Measurements from ENCODE around the gene PRKD1.
"Not testable (repeated sequence)": the region's sequence is repeated elsewhere in the genome, so short reads cannot be mapped to it uniquely, and the experiment has no call there.

PRKD1 gene

DNA sequence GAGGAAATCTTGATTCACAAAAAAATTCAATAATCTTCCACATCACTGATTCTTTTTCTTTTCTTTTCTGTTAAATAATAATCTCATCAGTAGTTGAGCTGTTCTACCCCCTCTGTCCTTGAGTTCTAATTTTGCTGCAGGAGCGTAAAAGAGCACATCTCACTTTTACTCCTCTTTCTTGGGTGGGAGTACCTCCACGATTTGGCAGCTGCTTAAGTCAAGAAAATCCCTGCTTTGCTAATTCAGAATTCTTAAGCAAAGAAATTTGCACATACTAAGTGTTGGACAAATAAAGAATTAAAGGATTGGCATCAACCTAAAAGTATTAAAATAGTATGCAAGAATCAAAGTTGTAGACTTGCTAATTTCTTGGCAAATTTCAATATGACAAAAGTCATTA, 128.8 kb downstream of the PRKD1 start:
- no peak for DNase-seq (ENCODE audit: low read depth)

GRCh38 chr14:29798108-29798663, 129.5 kb downstream of the PRKD1 start:
- DNase-seq (ENCODE audit: low read depth): no peak

GRCh38 chr14:29796853-29797252, 130.8 kb downstream of the PRKD1 start:
- DNase-seq (ENCODE audit: low read depth): no peak

DNA sequence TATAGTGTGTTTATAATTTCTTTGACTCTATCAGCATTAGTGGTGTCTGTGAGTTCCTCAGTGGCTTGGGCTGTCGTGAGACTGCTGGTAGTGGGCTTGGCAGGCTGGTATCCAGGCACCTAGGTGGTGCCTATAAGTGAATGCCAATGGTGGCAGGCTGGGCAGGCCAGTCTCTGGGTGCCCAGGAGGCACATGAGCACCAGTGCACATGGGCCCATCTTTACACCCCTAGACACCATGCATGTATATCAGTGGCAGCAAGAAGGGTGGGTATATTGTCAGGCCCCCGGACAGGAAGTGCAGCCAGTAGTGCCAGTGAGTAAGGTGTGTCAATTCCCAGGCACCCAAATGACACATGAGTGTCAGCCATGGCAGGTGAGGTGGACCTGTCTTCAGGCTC, 138.2 kb downstream of the PRKD1 start:
- DNase-seq (ENCODE audit: low read depth): no peak

DNA sequence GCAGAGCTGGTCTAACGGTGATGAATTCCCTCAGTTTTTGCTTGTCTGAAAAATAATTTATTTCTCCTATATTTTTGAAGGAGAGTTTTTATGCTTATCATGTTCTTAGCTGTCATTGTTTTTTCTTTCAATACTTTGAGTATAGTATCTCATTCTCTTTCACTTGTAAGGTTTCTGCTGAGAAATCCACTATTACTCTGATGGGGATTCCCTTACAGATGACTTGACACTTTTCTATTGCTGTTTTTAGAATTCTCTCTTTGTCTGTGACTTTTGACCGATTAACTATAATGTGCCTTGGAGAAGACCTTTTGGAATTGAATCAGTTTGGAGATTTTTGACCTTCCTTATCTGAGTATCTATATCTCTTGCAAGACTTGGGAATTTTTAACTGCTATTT, 139.6 kb downstream of the PRKD1 start:
- no peak for DNase-seq (ENCODE audit: low read depth)

GRCh38 chr14:29783556-29783955, 144.1 kb downstream of the PRKD1 start:
- no peak for DNase-seq (ENCODE audit: low read depth)

- no peak for DNase-seq (ENCODE audit: low read depth)
These were observed 145.6 kb downstream of the PRKD1 start for GRCh38 chr14:29782041-29782440.

DNA sequence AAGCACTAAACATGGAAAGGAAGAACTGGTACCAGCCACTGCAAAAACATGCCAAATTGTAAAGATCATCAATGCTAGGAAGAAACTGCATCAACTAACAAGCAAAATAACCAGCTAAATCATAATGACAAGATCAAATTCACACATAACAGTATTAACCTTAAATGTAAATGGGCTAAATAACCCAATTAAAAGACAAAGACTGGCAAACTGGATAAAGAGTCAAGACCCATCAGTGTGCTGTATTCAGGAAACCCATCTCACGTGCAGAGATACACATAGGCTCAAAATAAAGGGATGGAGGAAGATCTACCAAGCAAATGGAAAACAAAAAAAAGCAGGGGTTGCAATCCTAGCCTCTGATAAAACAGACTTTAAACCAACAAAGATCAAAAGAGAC, 150.5 kb downstream of the PRKD1 start:
- DNase-seq (ENCODE audit: low read depth): not testable (repeated sequence)

GRCh38 chr14:29773990-29774389, 153.7 kb downstream of the PRKD1 start:
- no peak for DNase-seq (ENCODE audit: low read depth)

GRCh38 chr14:29763342-29763858, 164.2 kb downstream of the PRKD1 start:
- no peak for DNase-seq (ENCODE audit: low read depth)

DNA sequence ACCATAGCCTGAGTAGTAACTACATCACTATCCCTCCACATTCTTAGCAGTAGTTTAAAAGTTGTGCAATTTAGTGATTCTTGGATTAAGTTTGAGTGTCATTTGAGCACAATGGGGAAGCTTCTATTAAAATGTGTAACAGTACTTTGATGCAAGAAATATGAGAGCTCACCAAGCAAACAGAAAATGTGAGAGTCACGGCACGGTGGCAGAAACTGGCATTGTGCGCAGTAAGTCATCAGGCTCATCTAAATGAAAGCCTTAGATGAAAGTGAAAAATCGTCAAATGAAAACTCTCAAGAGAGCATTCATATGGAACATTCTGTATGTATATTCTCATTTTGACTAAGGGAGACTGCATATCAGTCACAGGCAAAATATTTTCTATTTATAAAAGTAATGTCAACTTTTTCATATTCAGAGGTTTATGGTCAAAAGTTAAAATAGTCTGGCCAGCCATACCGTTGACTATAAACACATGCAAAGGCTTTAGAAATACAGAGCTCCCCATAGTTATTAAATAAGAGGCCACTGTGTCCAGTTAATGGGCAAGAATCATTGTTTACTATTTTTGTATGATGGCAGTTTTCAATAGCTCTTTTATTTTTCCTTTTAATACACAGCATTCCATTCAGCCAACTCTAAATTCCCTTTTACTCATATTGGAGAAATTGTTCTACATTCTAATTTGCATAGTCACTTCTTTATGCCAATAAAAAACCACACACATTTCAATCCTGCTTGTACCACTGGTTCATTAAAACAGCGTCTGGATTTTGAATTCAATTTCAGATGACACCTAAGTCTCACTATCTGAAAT, 167.9 kb downstream of the PRKD1 start:
- DNase-seq (ENCODE audit: low read depth): no peak

DNA sequence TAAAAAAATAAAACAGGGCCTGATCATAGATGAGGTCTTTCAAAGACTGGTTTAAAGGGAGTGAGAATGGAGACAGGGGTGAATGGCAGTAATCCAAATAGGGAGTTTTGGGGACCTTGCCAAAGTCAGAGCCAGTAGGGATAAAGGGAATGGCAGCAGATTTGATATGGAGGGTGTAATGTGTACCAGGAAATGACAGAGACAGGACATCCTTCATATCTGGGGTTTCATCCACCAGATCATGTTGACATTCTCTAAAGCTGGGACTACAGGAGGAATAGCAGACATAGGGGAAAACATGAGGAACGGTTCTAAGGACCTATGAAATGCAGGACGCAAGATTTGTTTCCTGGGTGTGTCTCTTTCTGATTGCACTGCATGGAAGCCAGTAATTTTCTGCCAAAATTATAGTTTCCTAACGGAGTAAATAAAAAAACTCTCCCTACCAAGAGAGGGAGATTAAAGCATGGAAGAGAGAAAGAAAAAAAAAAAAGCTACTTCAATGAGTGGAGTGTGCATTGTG, 169.9 kb downstream of the PRKD1 start:
- DNase-seq (ENCODE audit: low read depth): no peak

GRCh38 chr14:29757188-29757680, 170.4 kb downstream of the PRKD1 start:
- no peak for DNase-seq (ENCODE audit: low read depth)

GRCh38 chr14:29756019-29756385, 171.6 kb downstream of the PRKD1 start:
- DNase-seq (ENCODE audit: low read depth): no peak

- no peak for DNase-seq (ENCODE audit: low read depth)
These were observed 172.2 kb downstream of the PRKD1 start for GRCh38 chr14:29755311-29756018.

- no peak for DNase-seq (ENCODE audit: low read depth)
These were observed 173.5 kb downstream of the PRKD1 start for GRCh38 chr14:29754134-29754533.

- no peak for DNase-seq (ENCODE audit: low read depth)
These were observed 175.3 kb downstream of the PRKD1 start for GRCh38 chr14:29752221-29752923.

- DNase-seq (ENCODE audit: low read depth): no peak
These were observed 177.8 kb downstream of the PRKD1 start for GRCh38 chr14:29749829-29750228.

DNA sequence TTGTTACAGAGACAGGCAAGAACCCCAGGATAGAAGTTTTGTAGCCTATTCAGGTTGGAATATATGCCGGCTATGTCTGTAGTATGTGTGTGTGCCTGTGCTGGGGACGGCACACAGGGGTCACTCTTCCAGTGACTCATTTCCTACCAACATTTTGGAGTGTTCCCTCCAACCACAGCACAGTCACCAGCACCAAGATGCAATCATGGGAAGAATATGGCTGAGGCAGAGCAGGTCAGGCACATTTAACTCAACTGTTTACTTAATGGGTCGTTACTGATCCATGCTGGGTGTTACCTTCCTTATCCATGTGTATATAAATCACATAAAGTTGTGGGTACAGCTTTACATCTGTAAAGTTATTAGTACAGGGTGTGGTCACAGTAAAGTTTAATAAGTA, 178.3 kb downstream of the PRKD1 start:
- DNase-seq (ENCODE audit: low read depth): no peak

DNA sequence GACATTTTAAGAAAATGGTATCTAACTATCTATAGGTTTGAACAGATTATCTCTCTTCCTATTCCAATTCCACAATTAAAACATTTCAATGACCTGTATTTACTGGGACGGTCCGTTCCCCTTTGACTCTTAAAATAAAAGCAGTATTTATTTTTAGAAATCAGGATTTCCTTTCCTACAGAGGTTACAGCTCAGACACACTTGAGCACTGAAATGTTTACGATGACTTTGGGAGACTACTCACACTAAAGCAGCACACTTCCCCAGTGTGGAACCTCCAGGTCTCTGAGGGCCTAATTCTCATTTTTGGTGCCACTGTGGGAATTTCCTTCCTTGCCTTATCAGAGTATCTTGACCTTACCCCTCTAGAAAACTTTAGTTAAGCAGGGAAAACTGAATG, 181.8 kb downstream of the PRKD1 start:
- no peak for DNase-seq (ENCODE audit: low read depth)

- DNase-seq (ENCODE audit: low read depth): no peak
These were observed 184.1 kb downstream of the PRKD1 start for GRCh38 chr14:29743531-29743930.

- DNase-seq (ENCODE audit: low read depth): no peak
These were observed 185.7 kb downstream of the PRKD1 start for GRCh38 chr14:29741909-29742401.
